Mammary epithelial cell (primary cell): Measurements from ENCODE around the gene SHMT1.
A peak's percentile ranks its signal among the peaks of the same experiment; 100 is the strongest.

Experiments used
- EZH2 ChIP-seq: IDR thresholded peaks from 2 replicates; pipeline ENCODE4 v1.6.1; 2012; ENCODE audit warnings: low read length, inconsistent platforms, borderline replicate concordance
- TF ChIP-seq, protein P1 (sequence below), 2 donors: IDR thresholded peaks in 1 of 2; conservative IDR thresholded peaks in 1 of 2; 2 replicates each; pipeline ENCODE4 v1.5.1; 2011 to 2012; ENCODE audit warnings: inconsistent platforms in 2 of 2, low read length in 2 of 2, mild to moderate bottlenecking in 2 of 2, control low read depth in 1 of 2, low read depth in 1 of 2; ENCODE audit not compliant: insufficient read depth in 1 of 2; ENCODE audit errors: extremely low read depth in 1 of 2

DNA sequence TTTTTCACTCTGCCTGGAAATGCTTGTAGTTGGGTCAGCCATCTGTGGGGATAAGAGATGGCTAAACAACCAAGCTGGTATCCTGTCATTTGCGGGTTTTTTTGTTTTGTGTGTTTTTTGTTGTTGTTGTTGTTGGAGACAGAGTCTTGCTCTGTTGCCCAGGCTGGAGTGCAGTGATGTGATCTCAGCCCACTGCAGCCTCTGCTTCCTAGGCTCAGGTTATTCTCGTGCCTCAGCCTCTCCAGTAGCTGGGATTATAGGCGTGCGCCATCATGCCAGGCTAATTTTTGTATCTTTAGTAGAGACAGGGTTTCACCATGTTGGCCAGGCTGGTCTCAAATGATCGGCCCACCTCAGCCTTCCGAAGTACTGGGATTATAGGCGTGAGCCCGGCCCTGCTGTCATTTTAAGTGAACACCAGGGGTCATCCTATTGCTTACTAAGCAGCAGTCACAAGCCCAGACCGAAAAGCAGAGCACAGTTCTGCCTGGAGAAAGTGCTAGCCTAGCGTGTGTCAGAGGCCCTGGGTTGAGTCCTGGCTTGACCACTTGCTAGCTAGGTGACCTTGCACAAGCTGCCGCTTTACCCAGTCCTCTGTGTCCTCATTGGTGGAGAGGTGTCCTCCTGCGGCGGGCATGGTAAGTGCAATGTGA lies 43.6 kb downstream of the SHMT1 start:
- TF ChIP-seq, protein P1, sequence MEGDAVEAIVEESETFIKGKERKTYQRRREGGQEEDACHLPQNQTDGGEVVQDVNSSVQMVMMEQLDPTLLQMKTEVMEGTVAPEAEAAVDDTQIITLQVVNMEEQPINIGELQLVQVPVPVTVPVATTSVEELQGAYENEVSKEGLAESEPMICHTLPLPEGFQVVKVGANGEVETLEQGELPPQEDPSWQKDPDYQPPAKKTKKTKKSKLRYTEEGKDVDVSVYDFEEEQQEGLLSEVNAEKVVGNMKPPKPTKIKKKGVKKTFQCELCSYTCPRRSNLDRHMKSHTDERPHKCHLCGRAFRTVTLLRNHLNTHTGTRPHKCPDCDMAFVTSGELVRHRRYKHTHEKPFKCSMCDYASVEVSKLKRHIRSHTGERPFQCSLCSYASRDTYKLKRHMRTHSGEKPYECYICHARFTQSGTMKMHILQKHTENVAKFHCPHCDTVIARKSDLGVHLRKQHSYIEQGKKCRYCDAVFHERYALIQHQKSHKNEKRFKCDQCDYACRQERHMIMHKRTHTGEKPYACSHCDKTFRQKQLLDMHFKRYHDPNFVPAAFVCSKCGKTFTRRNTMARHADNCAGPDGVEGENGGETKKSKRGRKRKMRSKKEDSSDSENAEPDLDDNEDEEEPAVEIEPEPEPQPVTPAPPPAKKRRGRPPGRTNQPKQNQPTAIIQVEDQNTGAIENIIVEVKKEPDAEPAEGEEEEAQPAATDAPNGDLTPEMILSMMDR (conservative IDR thresholded peaks at IDR 0.05 in 1 of 2, IDR thresholded peaks at IDR 0.05 in 1 of 2; ENCODE audit: extremely low read depth in 1 of 2, insufficient read depth in 1 of 2, low read depth in 1 of 2, low read length in 2 of 2): peak; percentile 35 to 56
- TF ChIP-seq EZH2: no peak
